ENCODE data around the gene C19orf12. TPM values are rescaled to one million over a fixed set of nuclear protein-coding genes. Genes with fewer than 3 reads are reported as not detected.

C19orf12 gene
- total and polyA plus RNA-seq, 2 of the 13 experiments (the other 11 are each of a cell fraction or from before 2014, with no cell fraction given): 17.7 to 34.4 TPM

DNA sequence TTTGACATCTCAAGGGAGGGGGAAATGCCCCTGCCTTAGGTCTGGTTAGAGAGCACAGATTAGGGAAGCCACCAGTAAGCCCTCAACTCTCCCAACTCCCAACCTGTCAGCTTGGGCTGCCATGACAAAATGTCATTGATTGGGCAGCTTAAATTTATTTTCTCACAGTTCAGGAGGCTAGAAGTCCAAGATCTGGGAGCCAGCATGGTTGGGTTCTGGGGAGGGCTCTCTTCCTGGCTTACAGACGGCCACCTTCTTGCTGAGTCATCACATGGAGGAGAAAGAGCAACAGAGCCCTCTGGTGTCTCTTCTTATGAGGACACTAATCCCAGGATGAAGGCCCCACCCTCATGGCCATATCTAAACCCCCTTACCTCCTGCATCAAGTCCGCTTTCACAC, 24.2 kb downstream of the C19orf12 start (continued):
- TF ChIP-seq, protein P1, sequence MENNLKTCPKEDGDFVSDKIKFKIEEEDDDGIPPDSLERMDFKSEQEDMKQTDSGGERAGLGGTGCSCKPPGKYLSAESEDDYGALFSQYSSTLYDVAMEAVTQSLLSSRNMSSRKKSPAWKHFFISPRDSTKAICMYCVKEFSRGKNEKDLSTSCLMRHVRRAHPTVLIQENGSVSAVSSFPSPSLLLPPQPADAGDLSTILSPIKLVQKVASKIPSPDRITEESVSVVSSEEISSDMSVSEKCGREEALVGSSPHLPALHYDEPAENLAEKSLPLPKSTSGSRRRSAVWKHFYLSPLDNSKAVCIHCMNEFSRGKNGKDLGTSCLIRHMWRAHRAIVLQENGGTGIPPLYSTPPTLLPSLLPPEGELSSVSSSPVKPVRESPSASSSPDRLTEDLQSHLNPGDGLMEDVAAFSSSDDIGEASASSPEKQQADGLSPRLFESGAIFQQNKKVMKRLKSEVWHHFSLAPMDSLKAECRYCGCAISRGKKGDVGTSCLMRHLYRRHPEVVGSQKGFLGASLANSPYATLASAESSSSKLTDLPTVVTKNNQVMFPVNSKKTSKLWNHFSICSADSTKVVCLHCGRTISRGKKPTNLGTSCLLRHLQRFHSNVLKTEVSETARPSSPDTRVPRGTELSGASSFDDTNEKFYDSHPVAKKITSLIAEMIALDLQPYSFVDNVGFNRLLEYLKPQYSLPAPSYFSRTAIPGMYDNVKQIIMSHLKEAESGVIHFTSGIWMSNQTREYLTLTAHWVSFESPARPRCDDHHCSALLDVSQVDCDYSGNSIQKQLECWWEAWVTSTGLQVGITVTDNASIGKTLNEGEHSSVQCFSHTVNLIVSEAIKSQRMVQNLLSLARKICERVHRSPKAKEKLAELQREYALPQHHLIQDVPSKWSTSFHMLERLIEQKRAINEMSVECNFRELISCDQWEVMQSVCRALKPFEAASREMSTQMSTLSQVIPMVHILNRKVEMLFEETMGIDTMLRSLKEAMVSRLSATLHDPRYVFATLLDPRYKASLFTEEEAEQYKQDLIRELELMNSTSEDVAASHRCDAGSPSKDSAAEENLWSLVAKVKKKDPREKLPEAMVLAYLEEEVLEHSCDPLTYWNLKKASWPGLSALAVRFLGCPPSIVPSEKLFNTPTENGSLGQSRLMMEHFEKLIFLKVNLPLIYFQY (CRISPR knock-in tag; IDR thresholded peaks at IDR 0.05; ENCODE audit: borderline replicate concordance): no peak
- TF ChIP-seq ZNF205 (CRISPR knock-in tag; IDR thresholded peaks at IDR 0.05) (no peak), ZNF280D (CRISPR knock-in tag; IDR thresholded peaks at IDR 0.05) (peak; percentile 49; the same call in 1 of the 2 replicates), ZNF891 (CRISPR knock-in tag; IDR thresholded peaks at IDR 0.05) (no peak), ZNF746 (CRISPR knock-in tag; IDR thresholded peaks at IDR 0.05) (no peak), ZNF530 (CRISPR knock-in tag; IDR thresholded peaks at IDR 0.05; ENCODE audit: low read depth) (no peak), ATM (IDR thresholded peaks at IDR 0.05; ENCODE audit: borderline replicate concordance) (no peak), BHLHE40 (IDR thresholded peaks at IDR 0.05; ENCODE audit: low read length) (no peak), FOSL2 (CRISPR knock-in tag; IDR thresholded peaks at IDR 0.05) (peak; percentile 86), SPEN (CRISPR knock-in tag; IDR thresholded peaks at IDR 0.05; ENCODE audit: low read depth) (no peak), ZBTB38 (CRISPR knock-in tag; IDR thresholded peaks at IDR 0.05) (no peak), TMF1 (CRISPR knock-in tag; IDR thresholded peaks at IDR 0.05; ENCODE audit: low read depth) (no peak), ZNF552 (CRISPR knock-in tag; IDR thresholded peaks at IDR 0.05; ENCODE audit: borderline replicate concordance) (no peak), STAG1 (CRISPR knock-in tag; IDR thresholded peaks at IDR 0.05) (peak; percentile 83), ZNF264 (CRISPR knock-in tag; IDR thresholded peaks at IDR 0.05) (peak; percentile 100)
